ENCODE measurements around the gene INHA. TPM values are rescaled to one million over a fixed set of nuclear protein-coding genes. Genes with fewer than 3 reads are reported as not detected.
A peak's percentile ranks its signal among the peaks of the same experiment; 100 is the strongest.

The INHA gene
- total RNA-seq, 2 experiments from 2014 or later, result not detected

- ATAC-seq (no peak), DNase-seq (no peak)
- Mint-ChIP-seq H3K36me3 (ENCODE audit: low read depth) (no peaks in the 10 kb centered on the region), H3K27me3 (peaks cover 64% of the 10 kb centered on the region), H3K4me3 (no peak overlapping the region), H3K27ac (no peak overlapping the region), H3K9me3 (no peaks in the 10 kb centered on the region), H3K4me1 (ENCODE audit: low read depth) (peaks cover 7% of the 10 kb centered on the region)
- CTCF ChIA-PET, result interaction anchor here (1.1 to 10.0 kb wide), 10 partner anchors 8 to 125 kb away, joined by 3 to 283 read pairs (median 13); partner anchors contain the start of gene GMPPA
- TF ChIP-seq CTCF (IDR thresholded peaks at IDR 0.05), result no peak
- intact Hi-C loops (cut with micrococcal nuclease), result no loop called here
- POLR2A ChIA-PET, result interaction anchor here (1.3 kb wide), 1 partner anchor 30 kb away, joined by 3 read pairs; no protein-coding TSS in a partner anchor
These were observed 45.6 kb upstream of the INHA start for GRCh38 chr2:219526320-219527075.

GRCh38 chr2:219527076-219527394 is 45.1 kb upstream of the INHA start:
- Mint-ChIP-seq H3K36me3 (ENCODE audit: low read depth) (no peaks in the 10 kb centered on the region), H3K27ac (no peak overlapping the region), H3K4me1 (ENCODE audit: low read depth) (peaks cover 6% of the 10 kb centered on the region), H3K4me3 (no peak overlapping the region), H3K9me3 (no peaks in the 10 kb centered on the region), H3K27me3 (peaks cover 58% of the 10 kb centered on the region)
- CTCF ChIA-PET, result interaction anchor here (1.1 to 10.0 kb wide), 8 partner anchors 9 to 125 kb away, joined by 4 to 283 read pairs (median 41); partner anchors contain the start of gene GMPPA
- TF ChIP-seq CTCF (IDR thresholded peaks at IDR 0.05), result no peak
- ATAC-seq, result no peak
- POLR2A ChIA-PET, result no interaction called here
- DNase-seq, result no peak
- intact Hi-C loops (cut with micrococcal nuclease), result no loop called here

- H3K4me1 Mint-ChIP-seq (ENCODE audit: low read depth), result peaks cover 5% of the 10 kb centered on the region
- ChIA-PET CTCF (interaction anchor here (0.9 to 10.0 kb wide), 10 partner anchors 9 to 126 kb away, joined by 3 to 283 read pairs (median 30); partner anchors contain the start of gene GMPPA), POLR2A (no interaction called here)
- no peak overlapping the region for H3K27ac Mint-ChIP-seq
- H3K9me3 Mint-ChIP-seq, result no peaks in the 10 kb centered on the region
- no peak for DNase-seq
- intact Hi-C loops (cut with micrococcal nuclease), result no loop called here
- H3K36me3 Mint-ChIP-seq (ENCODE audit: low read depth), result no peaks in the 10 kb centered on the region
- no peak overlapping the region for H3K4me3 Mint-ChIP-seq
- no peak for TF ChIP-seq CTCF (IDR thresholded peaks at IDR 0.05)
- H3K27me3 Mint-ChIP-seq, result peaks cover 58% of the 10 kb centered on the region
- ATAC-seq, result no peak
These were observed 44.6 kb upstream of the INHA start for GRCh38 chr2:219527472-219527871.

GRCh38 chr2:219530048-219530963 is 41.8 kb upstream of the INHA start:
- H3K27me3 Mint-ChIP-seq, result peaks cover 44% of the 10 kb centered on the region
- POLR2A ChIA-PET, result interaction anchor here (0.9 to 1.7 kb wide), 3 partner anchors 11 to 50 kb away, joined by 3 to 5 read pairs (median 4); no protein-coding TSS in a partner anchor

More at GRCh38 chr2:219530048-219530963, 41.8 kb upstream of the INHA start:
- CTCF ChIA-PET, result interaction anchor here (0.6 to 10.0 kb wide), 58 partner anchors 9 to 230 kb away, joined by 3 to 283 read pairs (median 6); partner anchors contain the start of genes CHPF, DES, DNPEP and GMPPA
- H3K4me1 Mint-ChIP-seq (ENCODE audit: low read depth), result no peaks in the 10 kb centered on the region
- H3K36me3 Mint-ChIP-seq (ENCODE audit: low read depth), result no peaks in the 10 kb centered on the region
- ATAC-seq (peak; percentile 97), DNase-seq (peak; percentile 82)
- no peak overlapping the region for H3K27ac Mint-ChIP-seq
- no peak overlapping the region for H3K4me3 Mint-ChIP-seq
- TF ChIP-seq CTCF (IDR thresholded peaks at IDR 0.05), result peak; percentile 96
- intact Hi-C loops (cut with micrococcal nuclease), result loop anchor here (5.0 kb wide), 3 partner anchors 33 to 128 kb away; partner anchors contain the start of gene GMPPA
- H3K9me3 Mint-ChIP-seq, result no peaks in the 10 kb centered on the region
